GM18951 (cell line): ENCODE results near the gene NDE1.
"Not testable (repeated sequence)": the region's sequence is repeated elsewhere in the genome, so short reads cannot be mapped to it uniquely, and the experiment has no call there.

Experiments
- POLR2A ChIP-seq: IDR thresholded peaks from 4 replicates; pipeline ENCODE4 v1.6.1; 2011; ENCODE audit warnings: mild to moderate bottlenecking; ENCODE audit not compliant: insufficient read length, insufficient read depth; ENCODE audit errors: extremely low read depth
- in situ Hi-C: fragments of 300-500 bp; cut with MboI; formaldehyde crosslinking; loops from one replicate; pipeline ENCODE4 v1.12.0; 2022; ENCODE audit warnings: low sequenced_read_pairs, mixed read lengths, inconsistent platforms; ENCODE audit not compliant: unreplicated experiment

The NDE1 gene

GRCh38 chr16:15707332-15707731 lies 57.3 kb downstream of the NDE1 start:
- in situ Hi-C loops: no loop called here
- TF ChIP-seq POLR2A: no peak

- in situ Hi-C loops: no loop called here
- TF ChIP-seq POLR2A: no peak
Observed at GRCh38 chr16:15708096-15708495, 58.1 kb downstream of the NDE1 start.

GRCh38 chr16:15708997-15709396 lies 59.0 kb downstream of the NDE1 start:
- in situ Hi-C loops: no loop called here
- no peak for TF ChIP-seq POLR2A

- in situ Hi-C loops: no loop called here
- no peak for TF ChIP-seq POLR2A
Observed at GRCh38 chr16:15714393-15715172, 64.5 kb downstream of the NDE1 start.

GRCh38 chr16:15715221-15715620 lies 65.2 kb downstream of the NDE1 start:
- in situ Hi-C loops: no loop called here
- TF ChIP-seq POLR2A: no peak

GRCh38 chr16:15716694-15717447 lies 66.8 kb downstream of the NDE1 start:
- in situ Hi-C loops: no loop called here
- TF ChIP-seq POLR2A: no peak

- in situ Hi-C loops: no loop called here
- peak; percentile 13 for TF ChIP-seq POLR2A
Observed at GRCh38 chr16:15721018-15721417, 71.0 kb downstream of the NDE1 start.

GRCh38 chr16:15723808-15724207 lies 73.8 kb downstream of the NDE1 start:
- in situ Hi-C loops: no loop called here
- TF ChIP-seq POLR2A: no peak

- no peak for TF ChIP-seq POLR2A
- in situ Hi-C loops: no loop called here
Observed at GRCh38 chr16:15725641-15726240, 75.7 kb downstream of the NDE1 start.

GRCh38 chr16:15726715-15727114 lies 76.7 kb downstream of the NDE1 start:
- in situ Hi-C loops: no loop called here
- TF ChIP-seq POLR2A: no peak

GRCh38 chr16:15727697-15728096 lies 77.7 kb downstream of the NDE1 start:
- in situ Hi-C loops: not testable (repeated sequence)

GRCh38 chr16:15729152-15729551 lies 79.1 kb downstream of the NDE1 start:
- in situ Hi-C loops: no loop called here

GRCh38 chr16:15732416-15732815 lies 82.4 kb downstream of the NDE1 start:
- no peak for TF ChIP-seq POLR2A
- in situ Hi-C loops: no loop called here

More at GRCh38 chr16:15729152-15729551, 79.1 kb downstream of the NDE1 start:
- no peak for TF ChIP-seq POLR2A

GRCh38 chr16:15735610-15736009 lies 85.6 kb downstream of the NDE1 start:
- in situ Hi-C loops: no loop called here
- TF ChIP-seq POLR2A: no peak
